ENCODE data around the gene MAF.

The MAF gene

GRCh38 chr16:79562166-79562823 lies 38.2 kb downstream of the MAF start:
- no peaks in the 10 kb centered on the region for H3K9me2 ChIP-seq (replicated peaks; ENCODE audit: low read depth, low read length)

GRCh38 chr16:79561729-79562128 lies 38.8 kb downstream of the MAF start:
- H3K9me2 ChIP-seq (replicated peaks; ENCODE audit: low read depth, low read length), result no peaks in the 10 kb centered on the region
- no peaks in the 10 kb centered on the region for H3K36me3 ChIP-seq (ENCODE audit: insufficient read depth, low read length)
- H3K4me2 ChIP-seq (ENCODE audit: low read depth, low read length, poor library complexity, severe bottlenecking), result no peak overlapping the region
- H3K9me3 ChIP-seq (ENCODE audit: insufficient read depth, low read depth, low read length), result no peaks in the 10 kb centered on the region
- no peak for TF ChIP-seq CTCF (conservative IDR thresholded peaks at IDR 0.05; ENCODE audit: low read length)
- no peak for TF ChIP-seq EZH2phosphoT487 (IDR thresholded peaks at IDR 0.05; ENCODE audit: borderline replicate concordance)
- no peaks in the 10 kb centered on the region for H3K79me2 ChIP-seq (ENCODE audit: insufficient read depth, low read length)
- no peak overlapping the region for H3K4me3 ChIP-seq (ENCODE audit: low read length, poor library complexity, severe bottlenecking)
- H3K9ac ChIP-seq (ENCODE audit: low read depth, low read length, poor library complexity, severe bottlenecking), result no peak overlapping the region
- H3K27me3 ChIP-seq (ENCODE audit: insufficient read depth, low read length, poor library complexity, severe bottlenecking), result no peaks in the 10 kb centered on the region
- H3F3A ChIP-seq (ENCODE audit: low read depth), result no peaks in the 10 kb centered on the region
- no peaks in the 10 kb centered on the region for H4K20me1 ChIP-seq (ENCODE audit: insufficient read depth, low read length, poor library complexity, severe bottlenecking)
- H3K4me1 ChIP-seq (ENCODE audit: insufficient read depth, low read length, poor library complexity, severe bottlenecking), result no peaks in the 10 kb centered on the region
- no peak overlapping the region for H2AFZ ChIP-seq (ENCODE audit: low read length)

More at GRCh38 chr16:79562166-79562823, 38.2 kb downstream of the MAF start:
- Histone ChIP-seq H3K27me3 (ENCODE audit: insufficient read depth, low read length, poor library complexity, severe bottlenecking) (no peaks in the 10 kb centered on the region), H2AFZ (ENCODE audit: low read length) (no peak overlapping the region), H3F3A (ENCODE audit: low read depth) (no peaks in the 10 kb centered on the region), H4K20me1 (ENCODE audit: insufficient read depth, low read length, poor library complexity, severe bottlenecking) (no peaks in the 10 kb centered on the region), H3K36me3 (ENCODE audit: insufficient read depth, low read length) (no peaks in the 10 kb centered on the region), H3K79me2 (ENCODE audit: insufficient read depth, low read length) (no peaks in the 10 kb centered on the region), H3K9ac (ENCODE audit: low read depth, low read length, poor library complexity, severe bottlenecking) (no peak overlapping the region), H3K4me3 (ENCODE audit: low read length, poor library complexity, severe bottlenecking) (no peak overlapping the region), H3K4me1 (ENCODE audit: insufficient read depth, low read length, poor library complexity, severe bottlenecking) (no peaks in the 10 kb centered on the region), H3K4me2 (ENCODE audit: low read depth, low read length, poor library complexity, severe bottlenecking) (no peak overlapping the region), H3K9me3 (ENCODE audit: insufficient read depth, low read depth, low read length) (no peaks in the 10 kb centered on the region)
- TF ChIP-seq CTCF (conservative IDR thresholded peaks at IDR 0.05; ENCODE audit: low read length) (no peak), EZH2phosphoT487 (IDR thresholded peaks at IDR 0.05; ENCODE audit: borderline replicate concordance) (no peak)

GRCh38 chr16:79560923-79561322 lies 39.6 kb downstream of the MAF start:
- H2AFZ ChIP-seq (ENCODE audit: low read length), result no peak overlapping the region
- H3K9me2 ChIP-seq (replicated peaks; ENCODE audit: low read depth, low read length), result no peaks in the 10 kb centered on the region
- no peaks in the 10 kb centered on the region for H3K36me3 ChIP-seq (ENCODE audit: insufficient read depth, low read length)
- H3F3A ChIP-seq (ENCODE audit: low read depth), result no peaks in the 10 kb centered on the region
- H3K9ac ChIP-seq (ENCODE audit: low read depth, low read length, poor library complexity, severe bottlenecking), result no peak overlapping the region
- no peak overlapping the region for H3K4me3 ChIP-seq (ENCODE audit: low read length, poor library complexity, severe bottlenecking)
- H3K79me2 ChIP-seq (ENCODE audit: insufficient read depth, low read length), result no peaks in the 10 kb centered on the region
- no peak overlapping the region for H3K4me2 ChIP-seq (ENCODE audit: low read depth, low read length, poor library complexity, severe bottlenecking)
- no peaks in the 10 kb centered on the region for H3K4me1 ChIP-seq (ENCODE audit: insufficient read depth, low read length, poor library complexity, severe bottlenecking)
- no peaks in the 10 kb centered on the region for H3K27me3 ChIP-seq (ENCODE audit: insufficient read depth, low read length, poor library complexity, severe bottlenecking)
- TF ChIP-seq EZH2phosphoT487 (IDR thresholded peaks at IDR 0.05; ENCODE audit: borderline replicate concordance) (no peak), CTCF (conservative IDR thresholded peaks at IDR 0.05; ENCODE audit: low read length) (no peak)
- peaks cover 4% of the 10 kb centered on the region for H3K9me3 ChIP-seq (ENCODE audit: insufficient read depth, low read depth, low read length)
- no peaks in the 10 kb centered on the region for H4K20me1 ChIP-seq (ENCODE audit: insufficient read depth, low read length, poor library complexity, severe bottlenecking)
